H7 (cell line): ENCODE data around the gene AGAP1. TPM values are rescaled to one million over a fixed set of nuclear protein-coding genes. Genes with fewer than 3 reads are reported as not detected.

Source experiments
- DNase-seq: peaks from one replicate; pipeline ENCODE4 v3.0.0; 2012
- H3K27me3 ChIP-seq: 2 replicates; pipeline ENCODE4 v1.6.0; 2011; ENCODE audit warnings: mild to moderate bottlenecking, low read length; ENCODE audit not compliant: control insufficient read depth, insufficient read depth
- H3K36me3 ChIP-seq: replicated peaks from 2 replicates; pipeline ENCODE4 v1.5.1; 2011; ENCODE audit warnings: low read length; ENCODE audit not compliant: control insufficient read depth, insufficient read depth
- H3K4me3 ChIP-seq: 2 replicates; pipeline ENCODE4 v1.5.1; 2011; ENCODE audit warnings: low read depth, mild to moderate bottlenecking, control low read depth, low read length, moderate library complexity; ENCODE audit not compliant: insufficient read depth
- total RNA-seq: library from RNA; depleted of rRNA; stranded (reverse); fragments of >200 nt; shearing (Covaris generic); gene quantifications from 2 replicates; pipeline ENCODE4 v1.2.3, GENCODE V29; 2014

The AGAP1 gene
- total RNA-seq, 1 experiment from 2014 or later = 12.6 TPM

- DNase-seq = no peak
- no peaks in the 10 kb centered on the region for H3K27me3 ChIP-seq
- H3K36me3 ChIP-seq = no peaks in the 10 kb centered on the region
- H3K4me3 ChIP-seq = no peak overlapping the region
Measured at GRCh38 chr2:235860871-235861270, 367.0 kb downstream of the AGAP1 start.

GRCh38 chr2:235861383-235861782 is 367.5 kb downstream of the AGAP1 start:
- Histone ChIP-seq H3K36me3 (no peaks in the 10 kb centered on the region), H3K27me3 (no peaks in the 10 kb centered on the region), H3K4me3 (no peak overlapping the region)
- DNase-seq = no peak

GRCh38 chr2:235863414-235863813 is 369.6 kb downstream of the AGAP1 start:
- Histone ChIP-seq H3K27me3 (no peaks in the 10 kb centered on the region), H3K4me3 (no peak overlapping the region), H3K36me3 (no peaks in the 10 kb centered on the region)
- DNase-seq = no peak

- no peak for DNase-seq
- Histone ChIP-seq H3K4me3 (no peak overlapping the region), H3K27me3 (no peaks in the 10 kb centered on the region), H3K36me3 (no peaks in the 10 kb centered on the region)
Measured at GRCh38 chr2:235864302-235864701, 370.5 kb downstream of the AGAP1 start.

- Histone ChIP-seq H3K27me3 (no peaks in the 10 kb centered on the region), H3K4me3 (no peak overlapping the region), H3K36me3 (no peaks in the 10 kb centered on the region)
- DNase-seq = peak; percentile 60
Measured at GRCh38 chr2:235864733-235865515, 371.1 kb downstream of the AGAP1 start.

- no peaks in the 10 kb centered on the region for H3K27me3 ChIP-seq
- no peak for DNase-seq
- H3K4me3 ChIP-seq = no peak overlapping the region
- no peaks in the 10 kb centered on the region for H3K36me3 ChIP-seq
Measured at GRCh38 chr2:235866373-235866772, 372.5 kb downstream of the AGAP1 start.

- no peaks in the 10 kb centered on the region for H3K36me3 ChIP-seq
- no peaks in the 10 kb centered on the region for H3K27me3 ChIP-seq
- no peak for DNase-seq
- no peak overlapping the region for H3K4me3 ChIP-seq
Measured at GRCh38 chr2:235868224-235868623, 374.4 kb downstream of the AGAP1 start.

GRCh38 chr2:235868645-235869044 is 374.8 kb downstream of the AGAP1 start:
- H3K36me3 ChIP-seq = no peaks in the 10 kb centered on the region
- no peak overlapping the region for H3K4me3 ChIP-seq
- no peaks in the 10 kb centered on the region for H3K27me3 ChIP-seq

GRCh38 chr2:235870515-235870914 is 376.7 kb downstream of the AGAP1 start:
- Histone ChIP-seq H3K4me3 (no peak overlapping the region), H3K27me3 (no peaks in the 10 kb centered on the region), H3K36me3 (no peaks in the 10 kb centered on the region)
- DNase-seq = no peak

More at GRCh38 chr2:235868645-235869044, 374.8 kb downstream of the AGAP1 start:
- DNase-seq = no peak

- Histone ChIP-seq H3K27me3 (no peaks in the 10 kb centered on the region), H3K36me3 (no peaks in the 10 kb centered on the region), H3K4me3 (no peak overlapping the region)
- no peak for DNase-seq
Measured at GRCh38 chr2:235876099-235876679, 382.3 kb downstream of the AGAP1 start.

- no peaks in the 10 kb centered on the region for H3K27me3 ChIP-seq
- no peak overlapping the region for H3K4me3 ChIP-seq
- H3K36me3 ChIP-seq = no peaks in the 10 kb centered on the region
- no peak for DNase-seq
Measured at GRCh38 chr2:235877275-235877802, 383.5 kb downstream of the AGAP1 start.

GRCh38 chr2:235879116-235879515 is 385.3 kb downstream of the AGAP1 start:
- no peaks in the 10 kb centered on the region for H3K27me3 ChIP-seq
- H3K4me3 ChIP-seq = no peak overlapping the region
- no peak for DNase-seq
- no peaks in the 10 kb centered on the region for H3K36me3 ChIP-seq

GRCh38 chr2:235883675-235884074 is 389.8 kb downstream of the AGAP1 start:
- no peak for DNase-seq
- Histone ChIP-seq H3K36me3 (0 out of 2 replicates have a peak, but pooled peaks cover 1% of the 10 kb centered on the region), H3K4me3 (no peak overlapping the region), H3K27me3 (no peaks in the 10 kb centered on the region)

GRCh38 chr2:235889302-235889630 is 395.4 kb downstream of the AGAP1 start:
- H3K27me3 ChIP-seq = no peaks in the 10 kb centered on the region
- DNase-seq = no peak
- 0 out of 2 replicates have a peak, but pooled peaks cover 1% of the 10 kb centered on the region for H3K36me3 ChIP-seq
- no peak overlapping the region for H3K4me3 ChIP-seq

- no peaks in the 10 kb centered on the region for H3K36me3 ChIP-seq
- no peaks in the 10 kb centered on the region for H3K27me3 ChIP-seq
- no peak overlapping the region for H3K4me3 ChIP-seq
- no peak for DNase-seq
Measured at GRCh38 chr2:235893129-235893698, 399.4 kb downstream of the AGAP1 start.
